ENCODE measurements around the gene CPNE4. TPM values are rescaled to one million over a fixed set of nuclear protein-coding genes. Genes with fewer than 3 reads are reported as not detected.

Gene CPNE4
- total RNA-seq, 2 experiments from 2014 or later: not detected

Small RNAs within 50 kb of the gene (microRNA-seq; reads per million reads assigned to microRNA genes)
- not detected for gene MIR5704 (ENCODE audit: borderline microRNAs expressed, borderline replicate concordance)
